OCI-LY3 (cell line): ENCODE data around the gene ANKRD13D.

ENCODE experiments used
- H2AFZ ChIP-seq: fragments of 200-600, 300-600 bp; shearing (Covaris generic); 2 replicates; pipeline ENCODE4 v1.6.0; 2014; ENCODE audit warnings: antibody characterized with exemption, low read depth, low read length
- H3K27ac ChIP-seq: fragments of 200-600, 300-600 bp; sonication (generic); 2 replicates; pipeline ENCODE4 v1.5.1; 2014; ENCODE audit warnings: mild to moderate bottlenecking, low read length, moderate library complexity, mixed read lengths
- H3K27me3 ChIP-seq: fragments of 200-600, 300-600 bp; sonication (generic); 2 replicates; pipeline ENCODE4 v1.6.1; 2014; ENCODE audit warnings: low read depth, low read length, mixed read lengths
- H3K36me3 ChIP-seq: fragments of 200-600, 300-600 bp; sonication (generic); replicated peaks from 2 replicates; pipeline ENCODE3; 2014; ENCODE audit warnings: low read depth, low read length, mixed read lengths
- H3K4me1 ChIP-seq: fragments of 300-600, 200-600 bp; sonication (generic); 2 replicates; pipeline ENCODE4 v1.6.1; 2014; ENCODE audit warnings: low read length, mixed read lengths
- H3K4me2 ChIP-seq: fragments of 200-600, 300-600 bp; sonication (generic); 2 replicates; pipeline ENCODE4 v1.6.1; 2014; ENCODE audit warnings: low read length, mixed read lengths
- H3K4me3 ChIP-seq: fragments of 300-600, 200-600 bp; sonication (generic); 2 replicates; pipeline ENCODE4 v1.5.1; 2014; ENCODE audit warnings: antibody characterized with exemption, mild to moderate bottlenecking, low read length, moderate library complexity
- H3K79me2 ChIP-seq: fragments of 300-600, 200-600 bp; shearing (Covaris generic); 2 replicates; pipeline ENCODE4 v1.6.1; 2014; ENCODE audit warnings: mild to moderate bottlenecking, low read length, mixed read lengths
- H3K9ac ChIP-seq: fragments of 300-600, 200-600 bp; shearing (Covaris generic); 2 replicates; pipeline ENCODE4 v1.6.0; 2014; ENCODE audit warnings: mild to moderate bottlenecking, low read length, moderate library complexity
- H3K9me3 ChIP-seq: fragments of 200-600, 300-600 bp; shearing (Covaris generic); 2 replicates; pipeline ENCODE4 v1.6.1; 2014; ENCODE audit warnings: low read length, mixed read lengths; ENCODE audit not compliant: insufficient read depth
- H4K20me1 ChIP-seq: fragments of 200-600, 300-600 bp; sonication (generic); 2 replicates; pipeline ENCODE4 v1.6.1; 2016; ENCODE audit warnings: low read length, mixed read lengths; ENCODE audit not compliant: insufficient read depth
- EZH2phosphoT487 ChIP-seq: fragments of 200-600 bp; shearing (Covaris generic); IDR thresholded peaks from 2 replicates; pipeline ENCODE4 v1.6.1; 2018; ENCODE audit warnings: antibody characterized with exemption, mixed run types, low read depth
- TF ChIP-seq, protein P1 (sequence below): fragments of 200-600, 300-600 bp; sonication (generic); IDR thresholded peaks from 2 replicates; pipeline ENCODE4 v1.5.1; 2014; ENCODE audit warnings: antibody characterized with exemption, low read length, low read depth

ANKRD13D gene

GRCh38 chr11:67265633-67266448, 23.3 kb upstream of the ANKRD13D start:
- no peak for TF ChIP-seq EZH2phosphoT487
- TF ChIP-seq, protein P1, sequence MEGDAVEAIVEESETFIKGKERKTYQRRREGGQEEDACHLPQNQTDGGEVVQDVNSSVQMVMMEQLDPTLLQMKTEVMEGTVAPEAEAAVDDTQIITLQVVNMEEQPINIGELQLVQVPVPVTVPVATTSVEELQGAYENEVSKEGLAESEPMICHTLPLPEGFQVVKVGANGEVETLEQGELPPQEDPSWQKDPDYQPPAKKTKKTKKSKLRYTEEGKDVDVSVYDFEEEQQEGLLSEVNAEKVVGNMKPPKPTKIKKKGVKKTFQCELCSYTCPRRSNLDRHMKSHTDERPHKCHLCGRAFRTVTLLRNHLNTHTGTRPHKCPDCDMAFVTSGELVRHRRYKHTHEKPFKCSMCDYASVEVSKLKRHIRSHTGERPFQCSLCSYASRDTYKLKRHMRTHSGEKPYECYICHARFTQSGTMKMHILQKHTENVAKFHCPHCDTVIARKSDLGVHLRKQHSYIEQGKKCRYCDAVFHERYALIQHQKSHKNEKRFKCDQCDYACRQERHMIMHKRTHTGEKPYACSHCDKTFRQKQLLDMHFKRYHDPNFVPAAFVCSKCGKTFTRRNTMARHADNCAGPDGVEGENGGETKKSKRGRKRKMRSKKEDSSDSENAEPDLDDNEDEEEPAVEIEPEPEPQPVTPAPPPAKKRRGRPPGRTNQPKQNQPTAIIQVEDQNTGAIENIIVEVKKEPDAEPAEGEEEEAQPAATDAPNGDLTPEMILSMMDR = peak; percentile 69
- Histone ChIP-seq H3K27ac (no peak overlapping the region), H3K4me3 (peak overlapping the region; percentile 67), H3K9me3 (no peaks in the 10 kb centered on the region), H3K9ac (peak overlapping the region; percentile 50), H3K4me2 (peak overlapping the region; percentile 62), H4K20me1 (peaks cover 25% of the 10 kb centered on the region), H3K36me3 (peaks cover 30% of the 10 kb centered on the region), H2AFZ (peak overlapping the region; percentile 32), H3K4me1 (peaks cover 52% of the 10 kb centered on the region), H3K27me3 (no peaks in the 10 kb centered on the region), H3K79me2 (peaks cover 44% of the 10 kb centered on the region)

DNA sequence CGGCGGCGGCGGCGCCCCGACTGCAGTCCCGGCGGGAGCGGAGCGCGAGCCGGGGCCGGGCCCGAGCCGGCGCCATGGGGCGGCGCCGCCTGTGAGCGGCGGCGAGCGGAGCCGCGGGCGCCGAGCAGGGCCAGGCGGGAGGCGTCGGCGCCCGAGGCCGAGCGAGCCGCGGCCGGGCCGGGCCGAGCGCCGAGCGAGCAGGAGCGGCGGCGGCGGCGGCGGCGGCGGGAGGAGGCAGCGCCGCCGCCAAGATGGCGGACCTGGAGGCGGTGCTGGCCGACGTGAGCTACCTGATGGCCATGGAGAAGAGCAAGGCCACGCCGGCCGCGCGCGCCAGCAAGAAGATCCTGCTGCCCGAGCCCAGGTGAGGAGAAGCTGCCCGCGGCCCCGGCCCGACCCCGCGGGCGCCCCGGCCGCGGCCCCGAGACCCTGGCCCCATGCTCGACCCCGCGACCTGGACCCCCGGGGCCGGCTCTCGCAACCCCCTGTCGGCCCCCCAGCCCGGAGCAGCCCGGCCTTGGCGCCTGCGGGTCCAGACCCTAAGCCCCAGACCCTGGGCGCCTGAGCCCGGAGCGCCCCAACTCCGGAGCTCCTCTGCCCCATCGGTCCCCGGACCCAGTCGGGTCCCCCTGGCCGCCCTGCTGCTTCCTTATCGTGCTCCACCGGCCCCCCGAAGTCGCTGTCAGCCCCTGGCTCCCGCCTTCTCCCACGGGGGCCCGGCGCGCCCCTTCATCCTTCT, 22.5 kb upstream of the ANKRD13D start, which contains the start of gene GRK2:
TSS of gene GRK2 (plus strand) at position 25 of the 739 bp plus-strand sequence. CDS start at position 252, 227 bp downstream.
- peak within 1 kb of the TSS; percentile 87 for H3K9ac ChIP-seq
- H3K4me3 ChIP-seq = peak within 1 kb of the TSS; percentile 79
- no peaks in the 10 kb centered on the region for H3K9me3 ChIP-seq
- no peak for TF ChIP-seq EZH2phosphoT487
- peaks cover 33% of the 10 kb centered on the region for H4K20me1 ChIP-seq
- H2AFZ ChIP-seq = peak within 1 kb of the TSS; percentile 32
- H3K4me1 ChIP-seq = peaks cover 60% of the 10 kb centered on the region
- peak within 1 kb of the TSS; percentile 97 for H3K27ac ChIP-seq
- H3K27me3 ChIP-seq = no peaks in the 10 kb centered on the region
- peaks cover 52% of the 10 kb centered on the region for H3K79me2 ChIP-seq
- H3K36me3 ChIP-seq = peaks cover 37% of the 10 kb centered on the region
- H3K4me2 ChIP-seq = peak within 1 kb of the TSS; percentile 98

DNA sequence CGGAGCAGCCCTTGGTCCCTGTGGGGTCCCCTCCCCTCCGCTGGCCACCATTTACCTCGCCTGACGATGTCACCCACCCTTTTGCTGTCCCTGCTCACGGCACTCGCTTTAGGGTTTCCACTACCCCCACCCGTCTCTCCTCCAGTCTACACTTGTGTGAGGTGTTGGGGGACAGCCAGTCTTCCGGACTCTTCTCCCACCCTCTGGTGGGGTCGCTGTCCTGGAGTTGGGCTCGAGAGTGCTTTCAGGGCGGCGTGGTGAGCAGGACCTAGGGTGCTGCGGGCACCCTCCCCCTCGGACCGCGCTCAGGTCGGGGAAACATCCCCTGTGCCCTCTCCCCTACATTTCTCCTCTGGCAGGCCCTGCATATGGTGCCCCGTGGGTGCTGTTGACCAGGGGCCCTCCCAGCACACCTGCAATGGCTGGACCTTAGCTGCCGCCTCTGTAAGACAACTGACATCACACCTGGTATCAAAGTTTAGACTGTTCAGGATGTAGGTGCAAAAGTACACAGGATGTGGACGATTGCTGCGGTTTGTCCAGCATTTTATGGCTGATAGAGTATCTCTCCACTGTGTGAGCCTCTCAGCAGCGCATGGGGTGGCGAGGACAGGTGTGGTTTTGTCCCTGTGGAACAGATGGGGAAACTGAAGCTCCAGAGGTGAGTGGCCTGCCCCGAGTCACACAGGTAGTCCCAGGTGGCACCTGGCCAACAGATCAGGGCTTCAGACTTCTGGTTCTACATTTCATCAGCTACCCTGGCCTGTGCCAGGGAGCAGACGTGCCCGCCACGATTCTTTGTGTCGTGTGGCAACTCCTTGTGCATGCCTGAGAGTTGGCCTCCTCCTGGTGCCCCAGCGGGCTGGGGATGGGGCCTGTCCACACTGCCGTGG, 21.7 kb upstream of the ANKRD13D start:
- no peak for TF ChIP-seq EZH2phosphoT487
- TF ChIP-seq, protein P1 = peak; percentile 24; the same call in 1 of the 2 replicates
- no peaks in the 10 kb centered on the region for H3K9me3 ChIP-seq
- peaks cover 60% of the 10 kb centered on the region for H3K79me2 ChIP-seq
- no peaks in the 10 kb centered on the region for H3K27me3 ChIP-seq
- no peak overlapping the region for H2AFZ ChIP-seq
- peaks cover 62% of the 10 kb centered on the region for H3K4me1 ChIP-seq
- peak overlapping the region; percentile 87 for H3K9ac ChIP-seq
- peak overlapping the region; percentile 97 for H3K27ac ChIP-seq
- peaks cover 41% of the 10 kb centered on the region for H4K20me1 ChIP-seq
- peak overlapping the region; percentile 79 for H3K4me3 ChIP-seq
- peaks cover 41% of the 10 kb centered on the region for H3K36me3 ChIP-seq
- peak overlapping the region; percentile 98 for H3K4me2 ChIP-seq

- Histone ChIP-seq H3K4me1 (peaks cover 57% of the 10 kb centered on the region), H3K27ac (peak overlapping the region; percentile 97), H3K4me2 (peak overlapping the region; percentile 98), H3K9ac (peak overlapping the region; percentile 87), H4K20me1 (peaks cover 50% of the 10 kb centered on the region), H3K36me3 (peaks cover 46% of the 10 kb centered on the region), H3K9me3 (no peaks in the 10 kb centered on the region), H3K4me3 (peak overlapping the region; percentile 79), H2AFZ (no peak overlapping the region), H3K27me3 (no peaks in the 10 kb centered on the region), H3K79me2 (peaks cover 69% of the 10 kb centered on the region)
- TF ChIP-seq, protein P1 = no peak
- no peak for TF ChIP-seq EZH2phosphoT487
These were observed 20.8 kb upstream of the ANKRD13D start for GRCh38 chr11:67268081-67268961.
